Osteoblast (primary cell): Measurements from ENCODE around the gene HHIPL1. TPM values are rescaled to one million over a fixed set of nuclear protein-coding genes. Genes with fewer than 3 reads are reported as not detected.
A peak's percentile ranks its signal among the peaks of the same experiment; 100 is the strongest.

Experiments
- DNase-seq: peaks from one replicate; pipeline ENCODE4 v3.0.0; 2011; ENCODE audit warnings: low spot score, mixed read lengths; ENCODE audit not compliant: insufficient read length; ENCODE audit errors: missing footprints
- H2AFZ ChIP-seq: 2 replicates; pipeline ENCODE4 v1.6.0; 2011; ENCODE audit warnings: mild to moderate bottlenecking, low read length
- H3K27ac ChIP-seq: 2 replicates; pipeline ENCODE4 v1.5.1; 2011; ENCODE audit warnings: mild to moderate bottlenecking, low read depth, low read length, moderate library complexity
- H3K27me3 ChIP-seq: 2 replicates; pipeline ENCODE4 v1.6.0; 2012; ENCODE audit warnings: mild to moderate bottlenecking, control low read depth, inconsistent platforms, low read length, moderate library complexity; ENCODE audit not compliant: insufficient read depth
- H3K36me3 ChIP-seq: 2 replicates; pipeline ENCODE4 v1.5.1; 2011; ENCODE audit warnings: mild to moderate bottlenecking, low read length, control low read depth, moderate library complexity; ENCODE audit not compliant: insufficient read depth
- H3K4me1 ChIP-seq: 2 replicates; pipeline ENCODE4 v1.5.1; 2011; ENCODE audit warnings: mild to moderate bottlenecking, low read length, control low read depth, moderate library complexity; ENCODE audit not compliant: insufficient read depth
- H3K4me2 ChIP-seq: 2 replicates; pipeline ENCODE4 v1.6.0; 2011; ENCODE audit warnings: mild to moderate bottlenecking, low read length; ENCODE audit not compliant: insufficient read depth
- H3K4me3 ChIP-seq: fragments of 200-600 bp; sonication (generic); 3 replicates; pipeline ENCODE4 v1.5.1; 2012; ENCODE audit warnings: mild to moderate bottlenecking, low read length, inconsistent platforms; ENCODE audit not compliant: insufficient read depth
- H3K79me2 ChIP-seq: 2 replicates; pipeline ENCODE4 v1.6.0; 2012; ENCODE audit warnings: mild to moderate bottlenecking, low read length, control low read depth, inconsistent platforms; ENCODE audit not compliant: insufficient read depth
- H3K9me3 ChIP-seq: 2 replicates; pipeline ENCODE4 v1.5.1; 2011; ENCODE audit warnings: low read depth, low read length, control low read depth
- H4K20me1 ChIP-seq: 2 replicates; pipeline ENCODE4 v1.6.0; 2012; ENCODE audit warnings: mild to moderate bottlenecking, low read length, control low read depth; ENCODE audit not compliant: insufficient read depth
- CTCF ChIP-seq: IDR thresholded peaks from 2 replicates; pipeline ENCODE4 v1.5.1; 2011; ENCODE audit warnings: mild to moderate bottlenecking, low read depth, low read length, moderate library complexity; ENCODE audit errors: extremely low read depth
- total RNA-seq: library from RNA; depleted of rRNA; stranded (reverse); fragments of >200 nt; gene quantifications from 2 replicates; pipeline ENCODE4 v1.2.3, GENCODE V29; 2012

The HHIPL1 gene
- 11.2 and 12.3 TPM in 2 replicates for total RNA-seq

GRCh38 chr14:99644723-99645544, at the start of gene HHIPL1:
Gene HHIPL1 (plus strand): TSS chr14:99645129. CDS start chr14:99645208, 79 bp downstream.
- peak within 1 kb of the TSS; percentile 85 for H3K4me2 ChIP-seq
- peaks cover 17% of the 10 kb centered on the region for H3K4me1 ChIP-seq
- H3K36me3 ChIP-seq: no peaks in the 10 kb centered on the region
- peak within 1 kb of the TSS; percentile 72 for H3K4me3 ChIP-seq
- TF ChIP-seq CTCF: no peak
- peaks cover 10% of the 10 kb centered on the region for H3K79me2 ChIP-seq
- no peaks in the 10 kb centered on the region for H3K9me3 ChIP-seq
- H2AFZ ChIP-seq: peak within 1 kb of the TSS; percentile 92
- H3K27me3 ChIP-seq: no peaks in the 10 kb centered on the region
- H3K27ac ChIP-seq: peak within 1 kb of the TSS; percentile 37
- no peaks in the 10 kb centered on the region for H4K20me1 ChIP-seq
- peak; percentile 95 for DNase-seq

GRCh38 chr14:99595524-99595923, 49.4 kb upstream of the HHIPL1 start:
- DNase-seq: peak; percentile 30
- Histone ChIP-seq H3K4me2 (peak overlapping the region; percentile 83), H4K20me1 (peaks cover 9% of the 10 kb centered on the region), H3K36me3 (no peaks in the 10 kb centered on the region), H3K4me3 (peak overlapping the region; percentile 13), H3K27me3 (no peaks in the 10 kb centered on the region), H3K9me3 (no peaks in the 10 kb centered on the region), H3K27ac (no peak overlapping the region), H3K4me1 (peaks cover 8% of the 10 kb centered on the region), H2AFZ (no peak overlapping the region), H3K79me2 (peaks cover 33% of the 10 kb centered on the region)
- no peak for TF ChIP-seq CTCF

- peaks cover 9% of the 10 kb centered on the region for H4K20me1 ChIP-seq
Measured at GRCh38 chr14:99596071-99596627, 48.8 kb upstream of the HHIPL1 start.

More at GRCh38 chr14:99596071-99596627, 48.8 kb upstream of the HHIPL1 start:
- no peaks in the 10 kb centered on the region for H3K9me3 ChIP-seq
- H3K4me3 ChIP-seq: no peak overlapping the region
- no peak for TF ChIP-seq CTCF
- no peak overlapping the region for H2AFZ ChIP-seq
- peaks cover 36% of the 10 kb centered on the region for H3K79me2 ChIP-seq
- no peak overlapping the region for H3K27ac ChIP-seq
- no peaks in the 10 kb centered on the region for H3K36me3 ChIP-seq
- H3K4me1 ChIP-seq: peaks cover 4% of the 10 kb centered on the region
- H3K27me3 ChIP-seq: no peaks in the 10 kb centered on the region
- DNase-seq: peak; percentile 79
- no peak overlapping the region for H3K4me2 ChIP-seq
